ENCODE data around the gene PLA2G10. TPM values are rescaled to one million over a fixed set of nuclear protein-coding genes. Genes with fewer than 3 reads are reported as not detected.

PLA2G10 gene
- not detected in 2 replicates for total RNA-seq

DNA sequence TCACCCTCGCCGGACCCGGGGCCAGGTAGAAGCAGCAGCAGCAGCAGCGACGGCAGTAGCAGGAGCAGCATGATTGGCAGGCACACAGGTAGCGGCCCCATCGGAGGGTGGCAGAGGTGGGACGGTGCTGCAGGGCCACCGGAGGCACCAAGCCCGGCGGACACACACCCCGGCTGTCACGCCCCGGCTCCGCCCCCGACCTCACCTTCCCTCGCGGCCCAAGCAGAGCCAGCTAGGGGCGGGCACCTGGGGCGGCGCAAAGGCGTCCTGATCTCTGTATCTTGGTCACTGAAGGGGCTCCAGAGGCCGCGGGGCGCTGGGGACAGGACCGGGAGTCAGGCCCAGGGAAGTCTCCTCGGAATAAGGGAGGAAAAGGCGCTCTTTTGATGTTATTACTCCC lies at the start of gene PLA2G10:
PLA2G10 (minus strand) TSS at position 180 of the 400 bp plus-strand sequence; CDS start at position 101, 79 bp downstream.

GRCh38 chr16:14742273-14743128 lies 48.4 kb upstream of the PLA2G10 start, which contains the start of gene NPIPA2:
NPIPA2 (plus strand) TSS chr16:14742533; CDS start chr16:14748066, 5,533 bp downstream.

GRCh38 chr16:14703156-14704011 lies 9.3 kb upstream of the PLA2G10 start, which contains the start of gene NPIPA3:
NPIPA3 (plus strand) TSS chr16:14703411; CDS start chr16:14708944, 5,533 bp downstream.

DNA sequence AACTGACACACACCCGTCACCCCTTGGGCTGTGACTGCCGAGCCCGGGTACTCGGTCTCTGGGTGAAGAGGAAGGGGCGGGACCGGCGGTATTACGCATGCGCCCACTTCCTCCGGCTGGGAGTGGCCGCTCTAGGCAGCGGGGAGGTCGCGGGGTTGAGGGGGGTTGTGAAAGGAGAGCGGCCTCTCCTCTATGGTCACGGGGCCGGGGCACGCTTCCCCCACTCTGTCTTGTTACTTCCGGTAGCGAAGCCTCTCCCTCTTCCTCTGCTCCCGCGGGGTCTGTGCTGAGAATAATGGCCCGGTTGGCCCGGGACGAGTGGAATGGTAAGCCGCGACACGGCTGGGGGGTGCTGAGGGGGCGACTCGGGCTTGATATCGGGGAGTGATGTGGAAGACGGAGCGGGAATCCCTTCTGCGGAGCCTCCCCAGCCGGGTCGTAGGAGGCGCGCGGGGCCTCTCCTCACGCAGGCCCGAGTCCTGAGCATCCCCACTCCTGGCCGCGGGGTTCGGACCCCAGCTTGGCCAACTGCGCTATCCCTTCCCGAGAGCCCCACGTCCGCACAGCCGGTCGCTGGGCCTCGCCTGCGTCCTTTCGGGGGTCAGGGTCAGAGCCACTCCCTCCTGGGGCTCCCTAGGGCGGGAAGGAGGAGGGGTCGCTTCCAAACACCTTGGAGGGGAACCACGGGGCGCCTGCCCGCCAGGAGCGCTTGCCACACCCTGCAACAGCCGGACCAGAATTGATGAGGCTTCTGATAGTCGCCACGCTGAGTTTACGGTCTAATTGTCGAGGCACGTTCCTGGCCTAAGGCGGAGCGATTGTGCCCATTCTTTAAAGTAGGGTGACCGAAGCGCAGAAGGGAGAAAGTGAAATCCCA lies 61.2 kb downstream of the PLA2G10 start, which contains the start of gene BFAR:
BFAR (plus strand) TSS at position 259 of the 877 bp plus-strand sequence. CDS start 11,396 bp downstream, outside the sequence.

GRCh38 chr16:14629919-14630619 lies 64.0 kb downstream of the PLA2G10 start, which contains the start of gene PARN:
PARN (minus strand) TSS chr16:14630260; CDS start chr16:14630125, 135 bp downstream.

Other genes with a start within 250 kb of the PLA2G10 start
- 20.4 and 26.2 TPM in 2 replicates for gene PARN, start 64.0 kb downstream of the PLA2G10 start, total RNA-seq
- gene BFAR, start 61.4 kb downstream of the PLA2G10 start, total RNA-seq: 76.4 and 77.0 TPM in 2 replicates
- gene NPIPA3, start 9.1 kb upstream of the PLA2G10 start, total RNA-seq: 0.33 TPM in 1 of 2 replicates, not detected in the other
- 0.33 TPM in 1 of 2 replicates, not detected in the other for gene NPIPA2, start 48.2 kb upstream of the PLA2G10 start, total RNA-seq
- 68.8 and 80.9 TPM in 2 replicates for gene NOMO1, start 139.4 kb upstream of the PLA2G10 start, total RNA-seq
- 5.9 and 11.8 TPM in 2 replicates for gene NPIPA1, start 243.1 kb upstream of the PLA2G10 start, total RNA-seq

Measured in mammary microvascular endothelial cell (primary cell).